ENCODE data around the gene HIVEP1. TPM values are rescaled to one million over a fixed set of nuclear protein-coding genes. Genes with fewer than 3 reads are reported as not detected.

The HIVEP1 gene
- polyA plus RNA-seq, 1 of the 3 experiments (the other 2 are of a cell fraction), result 7.7 TPM

GRCh38 chr6:12097791-12098190 is 85.7 kb downstream of the HIVEP1 start:
- no peak overlapping the region for H2AFZ ChIP-seq (ENCODE audit: low read depth)
- no peaks in the 10 kb centered on the region; the same call in 1 of the 2 replicates for H3K9me2 ChIP-seq
- H3K4me3 ChIP-seq (ENCODE audit: low read depth in 2 of 2, low read length in 1 of 2), result no peak overlapping the region
- TF ChIP-seq REST (IDR thresholded peaks at IDR 0.05; ENCODE audit: low read depth, low read length) (no peak), RFX5 (IDR thresholded peaks at IDR 0.05; ENCODE audit: low read length) (no peak), CTCF (IDR thresholded peaks at IDR 0.05) (no peak), ZBTB33 (IDR thresholded peaks at IDR 0.05; ENCODE audit: borderline replicate concordance, low read depth) (no peak), MEF2A (IDR thresholded peaks at IDR 0.05; ENCODE audit: borderline replicate concordance, low read depth) (no peak), USF1 (IDR thresholded peaks at IDR 0.05; ENCODE audit: borderline replicate concordance, low read depth) (no peak), MXI1 (IDR thresholded peaks at IDR 0.05; ENCODE audit: low read depth, low read length) (no peak), FOSL2 (IDR thresholded peaks at IDR 0.05; ENCODE audit: borderline replicate concordance, low read depth) (0 out of 2 replicates have a peak, but pooled peaks have one; percentile 22), USF2 (IDR thresholded peaks at IDR 0.05; ENCODE audit: borderline replicate concordance, low read depth, low read length) (no peak), TAF1 (IDR thresholded peaks at IDR 0.05; ENCODE audit: borderline replicate concordance, low read depth, low read length) (no peak), PBX3 (IDR thresholded peaks at IDR 0.05) (peak; percentile 47; the same call in 1 of the 2 replicates), EP300 (IDR thresholded peaks at IDR 0.05; ENCODE audit: borderline replicate concordance in 1 of 2, low read depth in 1 of 2, low read length in 1 of 2) (0 out of 4 replicates have a peak, but pooled peaks of 1 of the 2 experiments have one; percentile 17), TCF12 (IDR thresholded peaks at IDR 0.05) (peak; percentile 53; the same call in 1 of the 2 replicates), NFIC (IDR thresholded peaks at IDR 0.05; ENCODE audit: borderline replicate concordance) (no peak), JUND (IDR thresholded peaks at IDR 0.05) (no peak; the same call in 1 of the 2 replicates), RXRA (IDR thresholded peaks at IDR 0.05; ENCODE audit: borderline replicate concordance, low read depth) (no peak)
- H3K27me3 ChIP-seq (ENCODE audit: insufficient read depth), result no peaks in the 10 kb centered on the region
- peak overlapping the region; percentile 29; the same call in 1 of the 2 replicates for H3K4me2 ChIP-seq
- peaks cover 10% of the 10 kb centered on the region; the same call in 1 of the 2 replicates for H3K79me2 ChIP-seq (ENCODE audit: insufficient read depth)
- H3K36me3 ChIP-seq (replicated peaks in 1 of 2; ENCODE audit: control insufficient read depth in 1 of 2, insufficient read depth in 2 of 2, low read length in 1 of 2), result peaks cover 1 to 11% of the 10 kb centered on the region in 2 experiments
- peak overlapping the region in 1 of 2 experiments; percentile 13; a peak in 1 of 4 replicates for H3K27ac ChIP-seq (ENCODE audit: low read depth in 2 of 2, low read length in 1 of 2)
- no peak overlapping the region for H3K9ac ChIP-seq
- H3F3A ChIP-seq (replicated peaks; ENCODE audit: insufficient read depth), result peaks cover 9% of the 10 kb centered on the region
- POLR2A ChIA-PET, result no interaction called here
- no peak for DNase-seq
- H3K9me3 ChIP-seq, result no peaks in the 10 kb centered on the region
- no peaks in the 10 kb centered on the region for H4K20me1 ChIP-seq (ENCODE audit: insufficient read depth)
- CTCF ChIA-PET, result no interaction called here
- H3K4me1 ChIP-seq (ENCODE audit: control insufficient read depth in 1 of 2, insufficient read depth in 2 of 2, low read depth in 1 of 2, low read length in 1 of 2), result peaks cover 0 to 13% of the 10 kb centered on the region in 2 experiments; a peak in 2 of 4 replicates

All from SK-N-SH (cell line).